Kidney (tissue), 14 donors: ENCODE data around the gene RNF175. TPM values are rescaled to one million over a fixed set of nuclear protein-coding genes. Genes with fewer than 3 reads are reported as not detected.

Experiments used
- DNase-seq, 5 donors: peaks; one replicate each; pipeline ENCODE4 v3.0.0-alpha.2; 2013 to 2020
- FAIRE-seq: peaks from 2 replicates; lab custom pipeline; 2012; peaks lifted over from hg19 to GRCh38; lab: Jason Lieb, UNC
- H3K27ac ChIP-seq, 2 donors: one replicate each; pipeline ENCODE4 v1.7.0; 2013; ENCODE audit warnings: low read depth in 2 of 2, low read length in 2 of 2, inconsistent platforms in 1 of 2
- H3K27me3 ChIP-seq: one replicate; pipeline ENCODE4 v1.7.1; 2013; ENCODE audit warnings: low read length, inconsistent platforms; ENCODE audit not compliant: control insufficient read depth, insufficient read depth
- H3K36me3 ChIP-seq, 3 donors: one replicate each; pipeline versions ENCODE4 v1.7.0 to v1.7.1; 2013; ENCODE audit warnings: low read length in 3 of 3, control low read depth in 1 of 3, inconsistent platforms in 1 of 3; ENCODE audit not compliant: insufficient read depth in 3 of 3, control insufficient read depth in 2 of 3
- H3K4me1 ChIP-seq, 3 donors: one replicate each; pipeline versions ENCODE4 v1.7.0 to v1.7.1; 2013; ENCODE audit warnings: low read length in 3 of 3, inconsistent platforms in 1 of 3, low read depth in 1 of 3; ENCODE audit not compliant: control insufficient read depth in 2 of 3, insufficient read depth in 2 of 3
- H3K4me3 ChIP-seq, 3 donors: one replicate each; pipeline versions ENCODE4 v1.7.0 to v1.8.1; 2013; ENCODE audit warnings: low read length in 3 of 3, control low read depth in 1 of 3, inconsistent platforms in 1 of 3
- H3K9ac ChIP-seq, 3 donors: one replicate each; pipeline versions ENCODE4 v1.7.0 to v1.7.1; 2013; ENCODE audit warnings: low read length in 3 of 3, control low read depth in 1 of 3, inconsistent platforms in 1 of 3
- H3K9me3 ChIP-seq, 3 donors: one replicate each; pipeline versions ENCODE4 v1.7.0 to v1.7.1; 2013; ENCODE audit warnings: low read length in 3 of 3, control low read depth in 1 of 3, inconsistent platforms in 1 of 3; ENCODE audit not compliant: control insufficient read depth in 2 of 3, insufficient read depth in 1 of 3
- intact Hi-C: fragments of 100-400 bp; cut with DNase I; formaldehyde crosslinking; loops from one replicate; pipeline ENCODE4 v1.11.1; 2022
- polyA plus RNA-seq: library from polyadenylated mRNA; stranded (reverse); fragments of 350-450 nt; fragmentation: Illumina TruSeq; extraction: RNeasy Lipid Tissue Mini Kit (QIAGEN cat#74804); gene quantifications from one replicate; pipeline ENCODE4 v1.2.3, GENCODE V29; 2014; ENCODE audit warnings: low read depth, low replicate concordance; ENCODE audit not compliant: insufficient read depth
- total RNA-seq: library from RNA; stranded (reverse); fragmentation: NEBNext Ultra II Directional; extraction: Animal tissue kit (Norgen Biotek cat#: 25700); gene quantifications from one replicate; pipeline ENCODE4 v1.2.1, GENCODE V29; 2021
- TF ChIP-seq, protein P1 (sequence below): IDR thresholded peaks from 3 replicates; pipeline ENCODE4 v1.5.1; 2012; ENCODE audit warnings: mild to moderate bottlenecking, moderate library complexity, borderline replicate concordance; ENCODE audit not compliant: insufficient read depth; ENCODE audit errors: extremely low read depth
- donor health status: control.
- donor health status: control.
- donor health status: control.
- donor health status: control.
- donor health status: control.
- donor health status: DM: yes; HTN: yes; CAD: no.
- donor health status: Normal renal cell carcinoma (clear cell type).

RNF175 gene
- total and polyA plus RNA-seq, 2 donors from 2014 or later, result 0.25 TPM; not detected in 1

DNA sequence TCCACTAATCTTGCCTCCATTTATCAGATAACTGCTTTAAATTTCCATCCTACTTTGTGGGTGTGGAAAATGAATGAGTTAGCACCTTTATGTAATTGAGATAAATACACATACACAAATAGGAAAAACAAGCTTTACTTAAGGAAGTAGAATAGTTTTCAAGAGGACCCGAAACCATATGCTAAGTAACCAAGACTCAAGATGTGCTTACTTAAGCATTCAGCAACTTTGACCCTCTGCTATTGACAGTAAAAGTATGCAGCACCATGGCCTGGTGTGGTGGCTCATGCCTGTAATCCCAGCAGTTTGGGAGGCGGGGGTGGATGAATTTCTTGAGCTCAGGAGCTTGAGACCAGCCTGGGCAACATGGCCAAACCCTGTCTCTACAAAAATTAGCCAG, 29.9 kb downstream of the RNF175 start:
- H3K9me3 ChIP-seq, result no peaks in the 10 kb centered on the region
- no peak for DNase-seq
- TF ChIP-seq, protein P1, sequence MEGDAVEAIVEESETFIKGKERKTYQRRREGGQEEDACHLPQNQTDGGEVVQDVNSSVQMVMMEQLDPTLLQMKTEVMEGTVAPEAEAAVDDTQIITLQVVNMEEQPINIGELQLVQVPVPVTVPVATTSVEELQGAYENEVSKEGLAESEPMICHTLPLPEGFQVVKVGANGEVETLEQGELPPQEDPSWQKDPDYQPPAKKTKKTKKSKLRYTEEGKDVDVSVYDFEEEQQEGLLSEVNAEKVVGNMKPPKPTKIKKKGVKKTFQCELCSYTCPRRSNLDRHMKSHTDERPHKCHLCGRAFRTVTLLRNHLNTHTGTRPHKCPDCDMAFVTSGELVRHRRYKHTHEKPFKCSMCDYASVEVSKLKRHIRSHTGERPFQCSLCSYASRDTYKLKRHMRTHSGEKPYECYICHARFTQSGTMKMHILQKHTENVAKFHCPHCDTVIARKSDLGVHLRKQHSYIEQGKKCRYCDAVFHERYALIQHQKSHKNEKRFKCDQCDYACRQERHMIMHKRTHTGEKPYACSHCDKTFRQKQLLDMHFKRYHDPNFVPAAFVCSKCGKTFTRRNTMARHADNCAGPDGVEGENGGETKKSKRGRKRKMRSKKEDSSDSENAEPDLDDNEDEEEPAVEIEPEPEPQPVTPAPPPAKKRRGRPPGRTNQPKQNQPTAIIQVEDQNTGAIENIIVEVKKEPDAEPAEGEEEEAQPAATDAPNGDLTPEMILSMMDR, result no peak
- H3K27me3 ChIP-seq, result no peaks in the 10 kb centered on the region
- no peaks in the 10 kb centered on the region for H3K4me1 ChIP-seq
- no peak overlapping the region for H3K27ac ChIP-seq
- FAIRE-seq, result no peak
- H3K4me3 ChIP-seq, result no peak overlapping the region
- no peaks in the 10 kb centered on the region for H3K36me3 ChIP-seq
- no peak overlapping the region for H3K9ac ChIP-seq
- intact Hi-C loops, result no loop called here

DNA sequence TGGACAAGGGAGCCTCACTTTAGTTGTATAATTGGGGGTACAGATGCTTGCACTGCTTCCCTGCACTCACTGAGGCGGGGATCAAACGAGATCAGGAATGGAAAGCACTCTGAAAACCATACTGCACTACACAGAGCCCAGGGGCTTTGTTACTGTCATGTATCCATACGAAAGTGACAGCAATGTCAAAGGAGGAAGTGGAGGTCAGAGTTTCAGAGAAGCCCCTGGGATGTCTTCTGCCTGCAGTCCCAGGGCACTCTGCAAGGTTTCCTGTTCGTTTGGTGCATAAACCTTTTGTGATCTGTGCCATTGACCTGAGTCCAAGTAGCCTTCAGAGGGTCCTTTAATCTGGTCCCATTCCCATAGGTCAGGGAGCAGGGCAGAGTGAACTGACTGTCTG, 31.2 kb downstream of the RNF175 start:
- Histone ChIP-seq H3K4me1 (no peaks in the 10 kb centered on the region), H3K36me3 (no peaks in the 10 kb centered on the region), H3K9ac (no peak overlapping the region), H3K27me3 (no peaks in the 10 kb centered on the region), H3K9me3 (no peaks in the 10 kb centered on the region), H3K4me3 (no peak overlapping the region), H3K27ac (no peak overlapping the region)
- DNase-seq, result no peak
- TF ChIP-seq, protein P1, result no peak
- intact Hi-C loops, result no loop called here
- FAIRE-seq, result no peak

DNA sequence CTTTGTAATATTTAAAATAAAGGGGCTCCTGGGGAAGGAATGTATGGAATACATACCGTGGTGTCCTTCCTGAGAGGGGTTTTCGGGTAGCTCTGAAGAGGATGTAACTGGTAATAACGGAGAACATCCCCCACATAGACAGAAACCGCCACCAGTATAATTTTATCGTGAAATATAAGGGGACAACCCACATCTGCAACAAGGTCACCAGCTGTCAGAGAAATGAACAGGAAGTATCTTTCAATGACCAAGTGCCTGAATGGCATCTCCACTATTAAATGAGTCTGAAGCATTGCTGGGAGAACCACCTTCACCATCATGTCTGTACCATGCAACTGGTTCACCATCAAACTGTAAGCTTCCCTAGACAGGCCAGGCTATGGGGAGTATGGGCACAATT, 31.7 kb downstream of the RNF175 start:
- Histone ChIP-seq H3K27me3 (no peaks in the 10 kb centered on the region), H3K36me3 (no peaks in the 10 kb centered on the region), H3K9me3 (no peaks in the 10 kb centered on the region), H3K4me1 (no peaks in the 10 kb centered on the region), H3K27ac (no peak overlapping the region), H3K4me3 (no peak overlapping the region), H3K9ac (no peak overlapping the region)
- no peak for FAIRE-seq
- no peak for DNase-seq
- intact Hi-C loops, result no loop called here
- TF ChIP-seq, protein P1, result no peak

DNA sequence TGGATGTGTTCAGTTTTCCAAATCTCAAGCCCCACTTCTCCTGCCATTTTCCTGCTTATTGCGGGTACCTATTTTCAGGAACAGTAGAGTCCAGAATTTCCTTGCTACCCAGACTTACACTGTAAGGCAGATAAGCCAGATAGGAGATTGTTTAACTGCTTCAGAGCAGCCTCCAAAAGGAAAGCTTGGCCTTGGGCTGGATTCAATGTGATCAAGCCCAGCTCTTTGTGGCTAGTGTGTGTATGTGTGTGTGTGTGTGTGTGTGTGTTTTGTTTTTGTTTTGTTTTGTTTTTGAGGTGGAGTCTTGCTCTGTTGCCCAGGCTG, 34.0 kb downstream of the RNF175 start:
- Histone ChIP-seq H3K36me3 (no peaks in the 10 kb centered on the region), H3K27me3 (no peaks in the 10 kb centered on the region), H3K9ac (no peak overlapping the region)

More for the DNA sequence above, 34.0 kb downstream of the RNF175 start:
- H3K9me3 ChIP-seq, result no peaks in the 10 kb centered on the region
- TF ChIP-seq, protein P1, result no peak
- FAIRE-seq (no peak), DNase-seq (no peak)
- no peak overlapping the region for H3K4me3 ChIP-seq
- H3K27ac ChIP-seq, result no peak overlapping the region
- no peaks in the 10 kb centered on the region for H3K4me1 ChIP-seq
- intact Hi-C loops, result no loop called here
